Measurements from ENCODE around the gene CTDSPL.

DNA sequence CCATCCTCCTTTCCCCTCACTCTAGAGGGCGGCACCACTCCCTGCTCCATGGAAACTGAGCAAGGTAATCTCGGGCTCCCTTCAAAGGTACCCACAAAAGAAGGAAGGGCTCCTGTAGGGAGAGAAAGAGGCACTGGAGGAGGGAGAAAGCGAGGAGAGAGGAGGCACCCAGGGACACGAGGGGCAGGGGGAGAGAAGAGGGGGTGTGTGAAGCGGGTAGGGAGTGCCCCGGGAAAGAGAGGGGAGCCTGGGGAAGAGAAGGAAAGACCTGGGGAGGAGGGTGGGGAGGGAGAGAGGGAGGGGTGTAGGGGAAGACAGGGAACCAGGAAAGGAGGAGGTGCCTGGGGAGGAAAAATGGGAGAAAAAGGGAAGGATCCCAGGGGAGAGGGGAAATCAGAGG is 129.4 kb downstream of the CTDSPL start:
- TF ChIP-seq POLR2A (IDR thresholded peaks at IDR 0.05; ENCODE audit: low read length), result no peak
- no peak for TF ChIP-seq GATA1 (IDR thresholded peaks at IDR 0.05; ENCODE audit: low read depth, low read length)
